Measurements from ENCODE around the gene TMED1. TPM values are rescaled to one million over a fixed set of nuclear protein-coding genes. Genes with fewer than 3 reads are reported as not detected.

Gene TMED1
- total RNA-seq, 1 experiment from 2014 or later = 26.3 TPM

- TF ChIP-seq, protein P1, sequence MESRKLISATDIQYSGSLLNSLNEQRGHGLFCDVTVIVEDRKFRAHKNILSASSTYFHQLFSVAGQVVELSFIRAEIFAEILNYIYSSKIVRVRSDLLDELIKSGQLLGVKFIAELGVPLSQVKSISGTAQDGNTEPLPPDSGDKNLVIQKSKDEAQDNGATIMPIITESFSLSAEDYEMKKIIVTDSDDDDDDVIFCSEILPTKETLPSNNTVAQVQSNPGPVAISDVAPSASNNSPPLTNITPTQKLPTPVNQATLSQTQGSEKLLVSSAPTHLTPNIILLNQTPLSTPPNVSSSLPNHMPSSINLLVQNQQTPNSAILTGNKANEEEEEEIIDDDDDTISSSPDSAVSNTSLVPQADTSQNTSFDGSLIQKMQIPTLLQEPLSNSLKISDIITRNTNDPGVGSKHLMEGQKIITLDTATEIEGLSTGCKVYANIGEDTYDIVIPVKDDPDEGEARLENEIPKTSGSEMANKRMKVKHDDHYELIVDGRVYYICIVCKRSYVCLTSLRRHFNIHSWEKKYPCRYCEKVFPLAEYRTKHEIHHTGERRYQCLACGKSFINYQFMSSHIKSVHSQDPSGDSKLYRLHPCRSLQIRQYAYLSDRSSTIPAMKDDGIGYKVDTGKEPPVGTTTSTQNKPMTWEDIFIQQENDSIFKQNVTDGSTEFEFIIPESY (IDR thresholded peaks at IDR 0.05; ENCODE audit: extremely low read depth, insufficient replicate concordance, low read length) = no peak
- no peak for TF ChIP-seq CTCF (IDR thresholded peaks at IDR 0.05 in 2 of 3, conservative IDR thresholded peaks at IDR 0.05 in 1 of 3; ENCODE audit: borderline replicate concordance in 1 of 3, insufficient read depth in 1 of 3, low read depth in 2 of 3, low read length in 2 of 3)
Measured at GRCh38 chr19:10829967-10830366, 6.0 kb downstream of the TMED1 start (continued).

DNA sequence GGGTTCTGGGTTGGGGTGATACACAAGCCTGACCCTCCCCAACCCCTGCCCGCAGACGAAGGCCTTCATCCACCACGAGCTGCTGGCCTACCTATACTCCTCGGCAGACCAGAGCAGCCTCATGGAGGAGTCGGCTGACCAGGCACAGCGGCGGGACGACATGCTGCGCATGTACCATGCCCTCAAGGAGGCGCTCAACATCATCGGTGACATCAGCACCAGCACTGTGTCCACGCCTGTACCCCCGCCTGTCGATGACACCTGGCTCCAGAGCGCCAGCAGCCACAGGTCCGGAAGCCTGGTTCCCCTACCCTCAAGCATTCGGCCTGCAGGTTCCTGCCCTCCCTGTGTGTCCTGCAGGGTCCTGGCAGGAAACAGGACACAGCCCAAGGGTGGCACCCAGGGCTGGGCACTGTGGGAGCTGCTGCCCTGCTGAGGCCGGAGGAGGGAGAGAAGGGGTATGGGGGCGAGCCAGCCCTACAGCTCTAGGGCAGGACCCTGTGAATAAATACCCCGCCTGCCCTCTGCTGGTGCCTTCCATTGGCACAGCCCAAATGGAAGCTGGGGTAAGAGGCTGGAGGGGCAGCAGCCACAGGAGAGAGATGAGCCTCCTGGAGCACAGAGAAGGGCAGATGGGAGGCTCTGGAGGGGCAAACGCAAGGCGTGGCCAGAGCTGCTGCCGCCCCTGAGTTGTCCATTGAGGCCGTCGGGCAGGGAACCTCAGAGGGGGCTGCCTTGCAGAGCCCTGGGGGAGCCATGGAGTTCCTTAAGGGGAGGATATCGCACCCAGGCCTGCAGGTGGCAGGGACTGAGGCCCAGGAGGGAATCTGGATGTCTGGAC, 6.8 kb downstream of the TMED1 start:
- no peak overlapping the region for H3K9ac ChIP-seq (ENCODE audit: low read length)
- H3K27ac ChIP-seq (ENCODE audit: low read depth, low read length) = no peak overlapping the region; the same call in 1 of the 2 replicates
- no peaks in the 10 kb centered on the region for H4K20me1 ChIP-seq (ENCODE audit: insufficient read depth)
- no peaks in the 10 kb centered on the region for H3K79me2 ChIP-seq (ENCODE audit: insufficient read depth, low read length)
- peaks cover 15 to 23% of the 10 kb centered on the region in 2 experiments for H3K36me3 ChIP-seq (ENCODE audit: control insufficient read depth in 1 of 2, insufficient read depth in 2 of 2, low read length in 2 of 2)
- ChIA-PET POLR2A (no interaction called here), CTCF (interaction anchor here (1.7 to 1.9 kb wide), 2 partner anchors 35 to 112 kb away, joined by 4 to 10 read pairs; partner anchors contain the start of gene DNM2), RAD21 (ENCODE audit: low non-redundant PET in 1 of 2, low total read pairs in 2 of 2, uncharacterized antibody in 2 of 2, unreplicated experiment in 2 of 2) (no interaction called here)
- no TSS peak for BruUV-seq (replicated peaks)
- DNase-seq (ENCODE audit: low read depth, low spot score) (no peak), ATAC-seq (peak; percentile 68)
- H3K9me2 ChIP-seq (ENCODE audit: insufficient read depth) = no peaks in the 10 kb centered on the region
- no peak overlapping the region for H2AFZ ChIP-seq (ENCODE audit: low read depth, low read length, poor library complexity, severe bottlenecking)
- no peaks in the 10 kb centered on the region for H3K9me3 ChIP-seq (ENCODE audit: control insufficient read depth in 1 of 2, insufficient read depth in 1 of 2, low read depth in 1 of 2, low read length in 2 of 2)
- no peak overlapping the region for H3K4me3 ChIP-seq (replicated peaks in 1 of 2; ENCODE audit: low read depth in 1 of 2, low read length in 2 of 2)
- no peaks in the 10 kb centered on the region for H3K4me1 ChIP-seq (ENCODE audit: control insufficient read depth in 1 of 2, insufficient read depth in 2 of 2, low read length in 2 of 2)
- no peaks in the 10 kb centered on the region for H3K27me3 ChIP-seq (ENCODE audit: insufficient read depth, low read length)
- no peak overlapping the region for H3K4me2 ChIP-seq (ENCODE audit: low read length)
- intact Hi-C loops (cut with micrococcal nuclease) = no loop called here
- no peak for TF ChIP-seq EZH2phosphoT487 (IDR thresholded peaks at IDR 0.05; ENCODE audit: borderline replicate concordance)
- no peak for TF ChIP-seq FOSL1 (IDR thresholded peaks at IDR 0.05; ENCODE audit: low read depth)
- peak in 2 of 3 experiments; percentile 26; a peak in 1 of 6 replicates for TF ChIP-seq CTCF (IDR thresholded peaks at IDR 0.05 in 2 of 3, conservative IDR thresholded peaks at IDR 0.05 in 1 of 3; ENCODE audit: borderline replicate concordance in 1 of 3, insufficient read depth in 1 of 3, low read depth in 2 of 3, low read length in 2 of 3)
- no peak for TF ChIP-seq MAX (IDR thresholded peaks at IDR 0.05)
- TF ChIP-seq ELF1 (IDR thresholded peaks at IDR 0.05; ENCODE audit: borderline replicate concordance, low read depth) = no peak
- peak; percentile 34; the same call in 1 of the 2 replicates for TF ChIP-seq RAD21 (IDR thresholded peaks at IDR 0.05; ENCODE audit: low read depth)
- TF ChIP-seq SP1 (IDR thresholded peaks at IDR 0.05; ENCODE audit: low read depth) = no peak
- TF ChIP-seq SRF (IDR thresholded peaks at IDR 0.05; ENCODE audit: low read depth) = no peak
- TF ChIP-seq CEBPB (IDR thresholded peaks at IDR 0.05; ENCODE audit: low read depth) = no peak
- no peak for TF ChIP-seq ZFX (IDR thresholded peaks at IDR 0.05)
- TF ChIP-seq SIN3A (IDR thresholded peaks at IDR 0.05; ENCODE audit: low read depth) = no peak
- TF ChIP-seq EZH2 (IDR thresholded peaks at IDR 0.05) = no peak
